ENCODE data around the gene PCP4L1. TPM values are rescaled to one million over a fixed set of nuclear protein-coding genes. Genes with fewer than 3 reads are reported as not detected.

The PCP4L1 gene
- total RNA-seq, 4 donors from 2014 or later = 0.42 to 1.2 TPM; not detected in 2

DNA sequence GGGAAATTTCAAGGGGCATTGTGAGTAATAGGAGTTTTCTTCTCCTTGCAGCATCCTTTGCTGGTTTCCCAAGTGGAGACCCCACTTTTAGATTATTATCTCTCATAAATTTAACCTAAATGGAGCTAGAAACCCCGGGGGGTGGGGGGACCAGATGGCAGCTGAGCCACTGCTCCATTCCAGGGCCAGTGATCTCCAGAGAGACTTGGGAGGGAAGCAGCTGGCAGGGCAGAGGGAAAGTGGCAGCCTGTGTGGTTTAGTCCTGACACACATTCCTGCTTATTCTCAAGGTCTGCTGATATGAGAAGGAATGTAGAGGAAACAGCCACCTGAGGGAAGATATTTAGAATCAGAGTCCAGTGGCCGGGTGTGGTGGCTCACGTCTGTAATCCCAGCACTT, 16.3 kb downstream of the PCP4L1 start:
- Histone ChIP-seq H3K4me1 (no peaks in the 10 kb centered on the region), H3K27ac (no peak overlapping the region)
- 64 to 75% methylated on average over 3 of the region's 3 CpGs for WGBS, 2 donors

DNA sequence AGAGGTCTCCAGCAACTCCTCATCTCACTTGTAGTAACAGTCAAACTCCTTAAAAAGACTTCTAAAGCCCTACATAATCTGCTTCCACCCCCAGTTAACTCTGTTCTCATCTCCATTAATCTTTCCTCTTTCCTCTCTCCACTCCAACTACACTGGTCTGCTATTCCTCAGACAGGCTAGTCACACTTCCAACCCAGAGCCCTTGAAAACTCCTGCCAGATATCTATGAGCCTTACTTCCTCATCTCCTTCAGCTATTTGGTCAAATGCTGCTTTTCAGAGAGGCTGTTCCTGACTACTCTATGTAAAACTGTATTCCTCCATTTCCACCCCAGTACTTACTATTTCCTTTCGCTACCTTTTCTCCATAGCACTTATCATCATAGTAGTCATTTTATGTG, 24.4 kb downstream of the PCP4L1 start:
- no peak overlapping the region for H3K4me3 ChIP-seq
- WGBS, 2 donors = 98 to 100% methylated on average over 1 of the region's 1 CpG
- no peak for DNase-seq (ENCODE audit: low spot score in 2 of 2)
- no peaks in the 10 kb centered on the region for H3K9me3 ChIP-seq
- no peaks in the 10 kb centered on the region for H3K27me3 ChIP-seq
- TF ChIP-seq EP300 (IDR thresholded peaks at IDR 0.05) (no peak), POLR2A (IDR thresholded peaks at IDR 0.05) (no peak)
- TF ChIP-seq, protein P1, sequence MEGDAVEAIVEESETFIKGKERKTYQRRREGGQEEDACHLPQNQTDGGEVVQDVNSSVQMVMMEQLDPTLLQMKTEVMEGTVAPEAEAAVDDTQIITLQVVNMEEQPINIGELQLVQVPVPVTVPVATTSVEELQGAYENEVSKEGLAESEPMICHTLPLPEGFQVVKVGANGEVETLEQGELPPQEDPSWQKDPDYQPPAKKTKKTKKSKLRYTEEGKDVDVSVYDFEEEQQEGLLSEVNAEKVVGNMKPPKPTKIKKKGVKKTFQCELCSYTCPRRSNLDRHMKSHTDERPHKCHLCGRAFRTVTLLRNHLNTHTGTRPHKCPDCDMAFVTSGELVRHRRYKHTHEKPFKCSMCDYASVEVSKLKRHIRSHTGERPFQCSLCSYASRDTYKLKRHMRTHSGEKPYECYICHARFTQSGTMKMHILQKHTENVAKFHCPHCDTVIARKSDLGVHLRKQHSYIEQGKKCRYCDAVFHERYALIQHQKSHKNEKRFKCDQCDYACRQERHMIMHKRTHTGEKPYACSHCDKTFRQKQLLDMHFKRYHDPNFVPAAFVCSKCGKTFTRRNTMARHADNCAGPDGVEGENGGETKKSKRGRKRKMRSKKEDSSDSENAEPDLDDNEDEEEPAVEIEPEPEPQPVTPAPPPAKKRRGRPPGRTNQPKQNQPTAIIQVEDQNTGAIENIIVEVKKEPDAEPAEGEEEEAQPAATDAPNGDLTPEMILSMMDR (IDR thresholded peaks at IDR 0.05) = no peak
- no peaks in the 10 kb centered on the region for H3K4me1 ChIP-seq
- peaks cover 0 to 32% (median 0%) of the 10 kb centered on the region in 3 donors for H3K36me3 ChIP-seq
- H3K27ac ChIP-seq = no peak overlapping the region

More for the DNA sequence above, 16.3 kb downstream of the PCP4L1 start:
- Histone ChIP-seq H3K36me3 (peaks cover 0 to 14% (median 0%) of the 10 kb centered on the region in 3 donors), H3K9me3 (no peaks in the 10 kb centered on the region), H3K4me3 (no peak overlapping the region), H3K27me3 (no peaks in the 10 kb centered on the region)
- TF ChIP-seq, protein P1 (IDR thresholded peaks at IDR 0.05) = no peak
- TF ChIP-seq POLR2A (IDR thresholded peaks at IDR 0.05) (no peak), EP300 (IDR thresholded peaks at IDR 0.05) (no peak)
- no peak for DNase-seq (ENCODE audit: low spot score in 2 of 2)

DNA sequence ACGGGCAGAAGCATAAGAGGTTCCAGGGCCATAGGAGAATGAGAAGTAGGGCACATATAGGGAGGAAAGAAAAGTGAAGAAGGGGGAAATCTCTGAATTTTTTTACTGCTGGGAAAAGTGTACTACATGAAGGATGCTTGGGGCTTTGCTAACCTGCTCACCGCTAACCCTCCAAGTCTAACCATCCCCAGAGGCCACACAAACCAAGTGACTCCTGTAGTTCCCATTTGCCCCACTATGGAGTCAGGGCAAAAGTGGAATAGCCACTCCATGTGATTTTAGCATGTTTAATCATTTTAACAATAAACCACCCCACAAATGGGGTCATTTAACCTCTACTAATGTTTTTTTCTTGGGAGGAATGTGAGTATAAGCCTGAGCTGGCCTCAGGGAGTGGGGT, 26.6 kb downstream of the PCP4L1 start:
- no peaks in the 10 kb centered on the region for H3K9me3 ChIP-seq
- 87 to 89% methylated on average over 2 of the region's 2 CpGs for WGBS, 2 donors

DNA sequence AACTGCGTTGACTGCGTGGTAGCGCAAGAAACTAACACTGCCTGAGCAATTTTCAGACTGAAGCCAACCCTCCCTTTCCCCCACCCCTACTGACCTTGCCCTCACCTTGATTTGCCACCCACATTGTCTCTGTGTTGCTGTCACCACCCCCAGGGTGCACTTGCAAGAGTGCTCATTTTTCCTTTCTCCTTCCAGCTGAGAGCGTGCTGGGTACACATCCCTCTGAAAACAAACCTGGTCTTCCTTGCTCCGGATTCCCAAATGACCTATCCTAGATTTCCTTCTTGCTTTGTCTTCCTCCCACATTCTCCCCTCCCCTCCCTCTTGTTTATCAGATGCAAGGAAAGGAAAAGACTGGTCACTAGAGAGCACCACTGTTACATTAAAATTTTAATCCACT, 27.0 kb downstream of the PCP4L1 start:
- Histone ChIP-seq H3K27ac (no peak overlapping the region), H3K27me3 (no peaks in the 10 kb centered on the region), H3K4me1 (no peaks in the 10 kb centered on the region), H3K4me3 (no peak overlapping the region), H3K9me3 (no peaks in the 10 kb centered on the region), H3K36me3 (peaks cover 0 to 15% (median 0%) of the 10 kb centered on the region in 3 donors)
- DNase-seq (ENCODE audit: low spot score in 2 of 2) = no peak
- WGBS, 2 donors = 30 to 41% methylated on average over 5 of the region's 5 CpGs
- no peak for TF ChIP-seq POLR2A (IDR thresholded peaks at IDR 0.05)
- TF ChIP-seq, protein P1 (IDR thresholded peaks at IDR 0.05) = no peak

More for the DNA sequence above, 26.6 kb downstream of the PCP4L1 start:
- H3K4me3 ChIP-seq = no peak overlapping the region
- no peaks in the 10 kb centered on the region for H3K27me3 ChIP-seq
- peaks cover 0 to 15% (median 0%) of the 10 kb centered on the region in 3 donors for H3K36me3 ChIP-seq
- no peak overlapping the region for H3K27ac ChIP-seq
- TF ChIP-seq EP300 (IDR thresholded peaks at IDR 0.05) (no peak), POLR2A (IDR thresholded peaks at IDR 0.05) (no peak)
- TF ChIP-seq, protein P1 (IDR thresholded peaks at IDR 0.05) = no peak
- DNase-seq (ENCODE audit: low spot score in 2 of 2) = no peak
- no peaks in the 10 kb centered on the region for H3K4me1 ChIP-seq

DNA sequence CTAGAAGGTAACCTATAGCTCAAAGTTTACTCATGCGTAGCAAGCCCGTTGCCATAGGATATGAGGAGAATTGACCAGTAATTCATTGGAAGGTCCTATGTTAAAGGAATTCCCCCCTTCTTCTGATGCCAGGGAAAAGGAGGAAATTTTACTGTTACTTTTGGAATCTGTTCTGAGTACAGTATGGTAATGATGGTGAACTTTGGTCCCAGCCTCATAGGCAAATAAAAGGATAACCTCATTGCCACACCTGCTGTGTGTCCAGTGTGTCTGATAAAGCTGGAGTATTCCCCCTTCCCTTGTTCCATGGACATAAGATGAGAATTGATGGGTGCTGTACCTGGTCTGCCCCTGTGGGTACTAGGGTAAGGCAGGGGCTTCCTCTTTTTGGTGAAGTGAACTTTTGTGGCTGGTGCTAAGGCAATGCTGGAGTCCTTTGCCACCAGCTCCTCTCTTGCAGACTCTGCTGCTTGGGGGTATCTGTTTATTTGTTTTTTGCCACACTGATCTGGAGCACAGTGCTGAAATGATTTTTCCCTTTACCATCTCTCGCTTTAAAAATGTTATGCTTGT, 29.0 kb downstream of the PCP4L1 start:
- no peak for DNase-seq (ENCODE audit: low spot score in 2 of 2)
- no peaks in the 10 kb centered on the region for H3K9me3 ChIP-seq
- WGBS, 2 donors = 82 to 95% methylated on average over 3 of the region's 3 CpGs
- H3K4me1 ChIP-seq = no peaks in the 10 kb centered on the region
- no peak for TF ChIP-seq POLR2A (IDR thresholded peaks at IDR 0.05)
- no peak for TF ChIP-seq EP300 (IDR thresholded peaks at IDR 0.05)
- TF ChIP-seq, protein P1 (IDR thresholded peaks at IDR 0.05) = no peak
- peaks cover 0 to 20% (median 0%) of the 10 kb centered on the region in 3 donors for H3K36me3 ChIP-seq
- H3K27me3 ChIP-seq = no peaks in the 10 kb centered on the region
- H3K27ac ChIP-seq = no peak overlapping the region
- H3K4me3 ChIP-seq = no peak overlapping the region

All from tibial nerve (tissue), 4 donors.